Activated T-helper 2 cell treated with anti-CD3 and anti-CD28 coated beads, Interferon-gamma antibody, Interleukin-2, Interleukin-4, amounts not matched to agents 10 μg/mL and 5 μg/mL and 100 μg/mL, durations not matched to agents 14 hours and 24 hours and 36 hours (primary cell): ENCODE data around the gene CCDC177. TPM values are rescaled to one million over a fixed set of nuclear protein-coding genes. Genes with fewer than 3 reads are reported as not detected.
"Not testable (repeated sequence)": the region's sequence is repeated elsewhere in the genome, so short reads cannot be mapped to it uniquely, and the experiment has no call there.

Source experiments
- DNase-seq: peaks from one replicate; pipeline ENCODE4 v3.0.0; 2021; ENCODE audit warnings: low spot score
- H3K27ac Mint-ChIP-seq: one replicate; pipeline ENCODE4 v1.8.0; 2021; ENCODE audit warnings: mixed read lengths
- H3K27me3 Mint-ChIP-seq: one replicate; pipeline ENCODE4 v1.8.0; 2021; ENCODE audit warnings: low read depth, mixed read lengths
- H3K36me3 Mint-ChIP-seq: one replicate; pipeline ENCODE4 v1.8.0; 2021; ENCODE audit warnings: low read depth, mixed read lengths
- H3K4me1 Mint-ChIP-seq: one replicate; pipeline ENCODE4 v1.8.0; 2021; ENCODE audit warnings: low read depth, mixed read lengths
- H3K4me3 Mint-ChIP-seq: one replicate; pipeline ENCODE4 v1.8.0; 2021; ENCODE audit warnings: low read depth, mild to moderate bottlenecking, moderate library complexity, mixed read lengths
- H3K9me3 Mint-ChIP-seq: one replicate; pipeline ENCODE4 v1.8.0; 2021; ENCODE audit warnings: mixed read lengths
- intact Hi-C: fragments of 100-400 bp; cut with micrococcal nuclease; formaldehyde crosslinking; loops from one replicate; pipeline ENCODE4 v1.15.1; 2023
- total RNA-seq: library from RNA; stranded (reverse); gene quantifications from 2 replicates; pipeline ENCODE4 v1.2.3, GENCODE V29; 2022

CCDC177 gene
- total RNA-seq, 1 donor from 2014 or later = not detected

DNA sequence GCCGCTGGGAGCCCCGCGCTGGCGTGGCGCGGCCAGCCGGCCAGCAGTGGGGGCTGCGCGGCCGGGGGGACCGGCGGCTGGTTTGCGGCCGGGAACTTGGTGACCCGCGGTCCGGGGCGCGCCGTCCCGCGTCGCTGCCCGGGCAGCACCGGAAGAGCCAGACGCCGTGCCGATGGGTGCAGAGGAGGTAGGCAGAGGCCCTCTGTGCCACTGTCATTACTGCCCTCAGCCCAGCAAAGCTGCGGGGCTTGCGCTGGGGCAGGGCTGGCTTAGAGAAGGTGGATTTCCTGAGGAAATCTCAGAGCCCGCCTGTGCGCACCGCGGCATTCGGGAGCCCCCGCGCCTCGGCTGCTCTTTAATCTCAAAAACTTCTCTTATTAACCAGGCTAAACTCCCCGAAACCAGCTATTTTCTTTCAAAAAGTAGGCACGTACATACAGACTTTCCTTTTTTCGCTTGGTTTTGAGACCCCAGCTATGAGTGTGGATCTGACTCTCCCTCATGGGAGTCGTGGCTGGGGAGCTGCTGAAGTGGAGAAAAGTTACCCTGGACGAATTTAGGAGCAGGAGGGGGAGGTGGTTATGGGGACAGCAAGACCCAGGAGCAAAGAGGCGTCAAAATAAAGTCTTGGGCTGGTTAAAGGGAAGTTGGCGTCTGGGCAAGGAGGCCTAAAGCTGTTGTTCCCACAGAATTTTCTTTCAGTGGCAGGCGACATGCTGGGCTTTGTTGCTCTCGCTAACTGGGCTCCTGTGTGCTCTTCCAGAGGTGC, 37.5 kb upstream of the CCDC177 start:
- intact Hi-C loops = loop anchor here (10.0 kb wide), 1 partner anchor 637 kb away; the partner anchor contains the start of gene ACTN1
- Mint-ChIP-seq H3K9me3 (no peaks in the 10 kb centered on the region), H3K4me3 (peak overlapping the region; percentile 90), H3K36me3 (peaks cover 29% of the 10 kb centered on the region), H3K27ac (peak overlapping the region; percentile 85), H3K4me1 (peaks cover 54% of the 10 kb centered on the region), H3K27me3 (no peaks in the 10 kb centered on the region)
- DNase-seq = no peak

DNA sequence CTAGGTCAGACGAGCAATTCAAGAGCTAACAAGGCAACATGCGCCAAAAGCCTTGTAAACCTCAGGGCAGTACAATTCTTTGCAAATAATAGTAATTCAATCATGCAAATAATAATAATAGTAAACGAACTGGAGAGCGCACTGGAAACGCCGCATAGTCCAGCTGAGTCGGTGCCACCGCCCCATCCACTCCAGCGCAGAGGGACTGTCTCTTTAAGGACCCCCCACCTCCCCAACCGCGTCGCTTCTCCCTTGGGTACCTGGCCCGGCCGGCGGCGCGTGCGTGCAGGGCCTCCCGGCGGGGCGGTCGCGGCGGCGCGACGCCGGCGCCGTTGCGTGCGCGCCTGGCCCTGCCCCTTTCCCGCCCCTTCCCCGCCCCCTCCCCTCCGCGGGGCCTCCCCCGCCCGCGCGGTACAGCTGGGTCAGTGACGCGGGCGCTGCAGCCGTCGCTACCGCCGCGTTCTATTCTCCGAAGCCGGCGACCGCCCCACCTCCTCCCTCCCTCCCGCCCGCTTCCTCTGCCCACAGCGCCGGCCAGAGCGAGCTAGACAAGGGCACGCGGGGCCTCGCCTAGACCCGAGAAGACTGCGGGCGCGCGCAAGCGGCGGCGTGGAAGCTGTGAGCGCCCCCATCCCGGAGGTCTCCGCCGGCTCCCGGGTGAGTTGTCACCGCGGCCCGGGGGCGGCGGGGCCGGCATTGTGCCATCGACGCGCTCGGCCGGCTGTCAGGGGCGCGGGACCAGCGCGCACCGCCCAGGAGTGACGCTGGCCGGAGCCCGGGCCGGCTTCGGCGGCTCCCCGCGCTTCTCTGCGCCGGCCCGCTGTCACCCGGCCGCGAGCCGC, 36.7 kb upstream of the CCDC177 start, which contains the start of gene SUSD6:
Gene SUSD6, plus strand, starts transcription at position 425 of the 842 bp plus-strand sequence. CDS start 46,997 bp downstream, outside the sequence.
- Mint-ChIP-seq H3K36me3 (peaks cover 21% of the 10 kb centered on the region), H3K4me3 (peak within 1 kb of the TSS; percentile 94), H3K27me3 (no peaks in the 10 kb centered on the region), H3K4me1 (peaks cover 52% of the 10 kb centered on the region), H3K27ac (peak within 1 kb of the TSS; percentile 97), H3K9me3 (no peaks in the 10 kb centered on the region)
- peak; percentile 80 for DNase-seq
- intact Hi-C loops = loop anchor here (1.0 to 10.0 kb wide), 3 partner anchors 105 to 637 kb away; partner anchors contain the start of genes ACTN1 and SRSF5

DNA sequence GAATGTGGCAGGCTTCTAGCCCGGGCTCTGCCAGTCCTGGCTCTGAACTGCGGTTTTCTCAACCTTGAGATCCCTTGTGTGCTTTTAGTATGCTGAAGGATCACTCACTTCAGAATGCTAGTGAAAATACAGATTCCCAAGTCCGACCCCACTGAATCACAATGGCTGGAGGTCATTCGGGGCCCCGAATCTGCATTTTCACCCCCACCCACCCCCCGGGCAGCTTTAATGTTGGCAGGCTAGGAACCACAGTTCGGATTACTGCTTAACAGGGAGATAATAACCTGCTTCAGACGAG, 36.2 kb upstream of the CCDC177 start:
- H3K27ac Mint-ChIP-seq = peak overlapping the region; percentile 97
- H3K36me3 Mint-ChIP-seq = peaks cover 15% of the 10 kb centered on the region
- no peak for DNase-seq
- no peaks in the 10 kb centered on the region for H3K27me3 Mint-ChIP-seq
- no peaks in the 10 kb centered on the region for H3K9me3 Mint-ChIP-seq
- H3K4me1 Mint-ChIP-seq = peaks cover 46% of the 10 kb centered on the region
- intact Hi-C loops = loop anchor here (1.0 to 10.0 kb wide), 3 partner anchors 106 to 636 kb away; partner anchors contain the start of genes ACTN1 and SRSF5
- H3K4me3 Mint-ChIP-seq = peak overlapping the region; percentile 94

DNA sequence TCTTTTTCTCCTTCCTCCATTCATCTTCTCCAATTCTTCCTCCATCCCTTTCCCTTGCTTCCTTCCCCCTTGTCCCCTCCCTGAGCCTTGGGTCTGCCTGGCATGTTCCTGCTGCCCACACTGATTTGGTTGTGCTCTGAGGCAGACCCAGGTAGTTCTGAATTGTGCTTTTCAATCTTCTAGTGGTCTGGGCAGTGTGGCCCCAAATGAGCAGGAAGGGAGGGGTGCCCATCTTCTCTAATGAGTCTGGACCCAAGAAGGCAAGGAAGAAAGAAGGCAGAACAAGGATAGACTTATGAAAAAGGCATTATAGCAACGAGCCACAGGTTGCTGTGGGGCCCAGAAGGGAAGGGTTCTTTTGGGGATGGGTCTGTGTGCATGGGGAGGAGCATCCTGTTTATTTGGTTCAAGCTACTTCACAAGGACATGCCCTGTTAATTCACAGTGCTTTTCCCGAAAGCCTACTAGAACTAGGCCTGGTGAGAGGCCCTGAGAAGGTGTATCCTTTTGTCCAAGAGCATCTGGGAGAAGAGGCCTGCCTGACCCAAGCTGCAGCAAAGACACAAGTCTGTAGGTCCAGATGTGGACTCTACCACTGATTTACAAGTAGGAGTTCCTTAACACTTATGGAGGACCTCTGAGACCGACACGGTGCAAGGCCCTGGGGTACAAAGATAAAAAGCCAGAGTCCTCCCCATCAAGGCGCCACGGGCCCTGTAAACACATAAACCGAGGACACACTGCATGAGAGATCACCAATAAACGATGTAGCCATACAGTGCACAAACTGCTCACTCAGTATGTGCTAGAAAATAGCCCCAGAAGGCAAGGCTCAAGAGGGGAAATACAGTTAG, 35.6 kb upstream of the CCDC177 start:
- no peak for DNase-seq
- intact Hi-C loops = loop anchor here (2.0 to 10.0 kb wide), 2 partner anchors 107 to 635 kb away; partner anchors contain the start of gene ACTN1
- Mint-ChIP-seq H3K4me1 (peaks cover 43% of the 10 kb centered on the region), H3K36me3 (peaks cover 10% of the 10 kb centered on the region), H3K27ac (peak overlapping the region; percentile 97), H3K4me3 (peak overlapping the region; percentile 94), H3K9me3 (no peaks in the 10 kb centered on the region), H3K27me3 (no peaks in the 10 kb centered on the region)

GRCh38 chr14:69606258-69607184, 31.9 kb upstream of the CCDC177 start:
- Mint-ChIP-seq H3K4me1 (peaks cover 27% of the 10 kb centered on the region), H3K9me3 (no peaks in the 10 kb centered on the region), H3K27ac (no peak overlapping the region), H3K4me3 (no peak overlapping the region), H3K27me3 (no peaks in the 10 kb centered on the region), H3K36me3 (no peaks in the 10 kb centered on the region)
- intact Hi-C loops = no loop called here
- no peak for DNase-seq

GRCh38 chr14:69605738-69606137, 31.1 kb upstream of the CCDC177 start:
- Mint-ChIP-seq H3K27me3 (no peaks in the 10 kb centered on the region), H3K36me3 (no peaks in the 10 kb centered on the region), H3K27ac (no peak overlapping the region), H3K9me3 (no peaks in the 10 kb centered on the region), H3K4me1 (peaks cover 25% of the 10 kb centered on the region), H3K4me3 (no peak overlapping the region)
- DNase-seq = no peak
- intact Hi-C loops = no loop called here

DNA sequence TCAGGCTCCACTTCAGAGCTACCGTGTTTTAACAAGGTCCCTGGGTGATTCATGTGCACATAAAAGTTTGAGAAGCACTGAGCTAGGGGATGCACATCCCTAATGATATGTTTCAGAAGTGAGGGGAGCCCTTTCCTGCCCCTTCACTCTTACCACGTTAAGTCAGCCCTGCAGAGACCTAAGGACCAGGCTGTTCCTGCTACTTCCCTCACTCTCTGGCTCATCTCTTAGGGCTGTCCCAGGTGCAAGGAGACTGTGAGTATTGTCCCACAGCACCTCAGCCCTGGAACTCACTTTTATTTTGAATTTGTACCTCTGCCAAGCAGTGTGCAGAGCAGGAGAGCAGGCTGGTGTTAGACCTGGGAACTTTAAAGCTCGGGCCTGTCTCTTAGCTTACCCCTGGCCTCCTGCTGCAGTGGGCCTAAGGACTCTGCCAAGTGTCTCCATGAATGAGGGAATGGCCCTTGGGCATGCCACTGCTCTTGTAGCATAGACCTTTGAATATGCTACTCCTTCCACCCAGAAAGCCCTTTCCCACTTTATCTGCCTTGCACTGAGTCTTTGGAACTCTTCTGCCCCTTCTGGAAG, 25.7 kb upstream of the CCDC177 start:
- H3K27ac Mint-ChIP-seq = no peak overlapping the region
- intact Hi-C loops = no loop called here
- no peaks in the 10 kb centered on the region for H3K36me3 Mint-ChIP-seq
- no peak for DNase-seq
- H3K27me3 Mint-ChIP-seq = no peaks in the 10 kb centered on the region
- no peak overlapping the region for H3K4me3 Mint-ChIP-seq
- H3K9me3 Mint-ChIP-seq = no peaks in the 10 kb centered on the region
- H3K4me1 Mint-ChIP-seq = peaks cover 5% of the 10 kb centered on the region

DNA sequence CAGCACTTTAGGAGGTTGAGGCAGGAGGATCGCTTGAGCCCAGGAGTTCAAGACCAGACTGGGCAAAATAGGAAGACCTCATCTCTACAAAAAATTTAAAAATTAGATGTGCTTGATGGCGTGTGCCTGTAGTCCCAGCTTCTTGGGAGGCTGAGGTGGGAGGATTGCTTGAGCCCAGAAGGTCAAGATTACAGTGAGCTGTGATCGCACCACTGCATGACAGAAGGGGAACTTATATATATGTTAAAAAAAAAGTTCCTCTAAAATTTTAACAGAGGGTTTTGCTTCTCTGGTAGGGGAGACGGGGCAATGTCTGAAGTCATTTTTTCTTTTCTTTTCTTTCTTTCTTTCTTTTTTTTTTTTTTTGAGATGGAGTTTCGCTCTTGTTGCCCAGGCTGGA, 24.8 kb upstream of the CCDC177 start:
- H3K27me3 Mint-ChIP-seq, H3K27ac Mint-ChIP-seq, DNase-seq, intact Hi-C loops, H3K4me3 Mint-ChIP-seq, H3K4me1 Mint-ChIP-seq, H3K36me3 Mint-ChIP-seq, H3K9me3 Mint-ChIP-seq: not testable (repeated sequence)

DNA sequence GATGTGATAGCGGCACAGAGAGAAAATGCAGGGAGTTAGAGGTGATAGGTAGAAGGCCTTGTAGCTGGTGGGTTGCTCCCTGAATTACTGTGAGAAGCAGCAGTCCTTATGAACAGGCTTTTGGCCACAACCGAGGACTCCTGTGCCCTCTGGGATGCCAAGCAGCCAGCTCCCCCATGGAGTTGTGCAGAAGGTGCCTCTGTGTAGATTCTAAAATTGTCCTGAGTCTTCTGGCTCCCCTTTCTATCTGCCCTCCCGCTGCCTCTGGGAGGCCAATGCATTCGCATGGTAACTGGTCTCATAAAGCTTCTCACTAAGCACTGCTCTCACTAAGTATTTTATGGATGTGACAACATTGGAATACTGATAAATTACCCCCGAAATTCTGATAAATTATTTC, 20.7 kb upstream of the CCDC177 start:
- Mint-ChIP-seq H3K9me3 (no peaks in the 10 kb centered on the region), H3K4me1 (no peaks in the 10 kb centered on the region), H3K27ac (no peak overlapping the region), H3K27me3 (no peaks in the 10 kb centered on the region), H3K4me3 (no peak overlapping the region), H3K36me3 (no peaks in the 10 kb centered on the region)
- no peak for DNase-seq
- intact Hi-C loops = no loop called here

DNA sequence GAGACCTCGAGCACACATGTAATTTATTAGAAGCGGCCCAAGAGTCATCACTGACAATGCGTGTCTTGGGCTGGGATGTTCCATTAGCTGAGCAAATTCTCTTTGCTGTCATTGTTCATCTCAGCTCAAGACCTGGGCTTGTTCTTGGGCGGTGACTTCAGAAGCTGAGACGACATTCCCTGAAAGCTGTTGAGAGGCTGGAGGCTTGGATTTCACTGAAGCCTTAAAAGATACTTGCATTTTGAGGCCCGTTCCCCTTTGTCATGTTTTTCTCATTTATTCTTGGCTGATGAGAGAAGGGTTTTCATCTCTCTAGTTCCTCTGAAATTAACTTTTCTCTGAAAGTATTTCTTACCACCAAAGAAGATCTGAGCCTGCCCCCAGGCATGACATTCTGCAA, 20.2 kb upstream of the CCDC177 start:
- Mint-ChIP-seq H3K27me3 (no peaks in the 10 kb centered on the region), H3K9me3 (no peaks in the 10 kb centered on the region), H3K27ac (no peak overlapping the region), H3K4me1 (no peaks in the 10 kb centered on the region), H3K36me3 (no peaks in the 10 kb centered on the region), H3K4me3 (no peak overlapping the region)
- intact Hi-C loops = no loop called here
- no peak for DNase-seq

- no peak overlapping the region for H3K4me3 Mint-ChIP-seq
- H3K27ac Mint-ChIP-seq = no peak overlapping the region
- no peaks in the 10 kb centered on the region for H3K9me3 Mint-ChIP-seq
- intact Hi-C loops = no loop called here
- H3K36me3 Mint-ChIP-seq = no peaks in the 10 kb centered on the region
- no peaks in the 10 kb centered on the region for H3K27me3 Mint-ChIP-seq
- peaks cover 3% of the 10 kb centered on the region for H3K4me1 Mint-ChIP-seq
- DNase-seq = no peak
Observed at GRCh38 chr14:69593018-69593677, 18.5 kb upstream of the CCDC177 start.
